GM12878 (cell line): ENCODE measurements around the gene ITPR2. TPM values are rescaled to one million over a fixed set of nuclear protein-coding genes. Genes with fewer than 3 reads are reported as not detected.

Experiments
- ATAC-seq: fragments of 200-7000 bp; cut with Tn5 transposase; 3 replicates; pipeline ENCODE4 v1.9.1; 2020; ENCODE audit warnings: mild to moderate bottlenecking, moderate library complexity
- BruUV-seq: library from RNA; stranded (reverse); fragments of 400-500 nt; replicated peaks from 2 replicates; lab custom pipeline; 2021; lab: Mats Ljungman, UMichigan
- CTCF ChIA-PET: fragments of 300-600 bp; sonication (Branson Sonifier 250); formaldehyde crosslinking; extraction: SDS; loops from one replicate; lab custom pipeline; 2021; ENCODE audit warnings: inconsistent platforms; lab: Yijun Ruan, JAX
- POLR2A ChIA-PET: fragments of 350-600 bp; formaldehyde crosslinking; extraction: SDS; loops from one replicate; lab custom pipeline; 2021; ENCODE audit warnings: inconsistent platforms; lab: Charles Lee
- RAD21 ChIA-PET: fragments of 300-600 bp; sonication (Branson Sonifier 250); formaldehyde crosslinking; loops from one replicate; lab custom pipeline; 2023; ENCODE audit warnings: antibody characterized with exemption; ENCODE audit not compliant: unreplicated experiment; lab: Charles Lee
- SMC1A ChIA-PET: fragments of 300-600 bp; sonication (Branson Sonifier 250); formaldehyde crosslinking; loops from one replicate; lab custom pipeline; 2023; ENCODE audit not compliant: unreplicated experiment, uncharacterized antibody; lab: Charles Lee
- DNase-seq: peaks from one replicate; pipeline ENCODE4 v3.0.0-alpha.2; 2011; ENCODE audit warnings: low read depth, low spot score
- FAIRE-seq: peaks from 3 replicates; lab custom pipeline; 2011; peaks lifted over from hg19 to GRCh38; lab: Jason Lieb, UNC
- H2AFZ ChIP-seq: 2 replicates; pipeline ENCODE4 v1.6.0; 2011; ENCODE audit warnings: low read depth, low read length, control low read depth; ENCODE audit not compliant: control insufficient read depth
- H3K27ac ChIP-seq: 2 replicates; pipeline ENCODE4 v1.5.1; 2011; ENCODE audit warnings: control low read depth; ENCODE audit not compliant: control insufficient read depth, insufficient read depth
- H3K27me3 ChIP-seq, 2 experiments: replicated peaks in 1 of 2; 2 replicates each; pipeline versions ENCODE4 v1.6.0 to v1.6.1; 2011; ENCODE audit warnings: low read length in 1 of 2; ENCODE audit not compliant: control insufficient read depth in 2 of 2, insufficient read depth in 2 of 2
- H3K36me3 ChIP-seq, 2 experiments: 2 replicates each; pipeline ENCODE4 v1.5.1; 2011; ENCODE audit warnings: low read length in 1 of 2; ENCODE audit not compliant: control insufficient read depth in 2 of 2, insufficient read depth in 2 of 2
- H3K4me1 ChIP-seq: 2 replicates; pipeline ENCODE4 v1.6.1; 2011; ENCODE audit warnings: mild to moderate bottlenecking, low read length, moderate library complexity, mixed read lengths; ENCODE audit not compliant: control insufficient read depth, insufficient read depth
- H3K4me2 ChIP-seq: 2 replicates; pipeline ENCODE4 v1.6.0; 2011; ENCODE audit warnings: control low read depth; ENCODE audit not compliant: control insufficient read depth, insufficient read depth
- H3K4me3 ChIP-seq: fragments of 200-600 bp; sonication (generic); 2 replicates; pipeline ENCODE4 v1.5.1; 2016
- H3K79me2 ChIP-seq: 2 replicates; pipeline ENCODE4 v1.6.0; 2011; ENCODE audit warnings: low read length; ENCODE audit not compliant: control insufficient read depth, insufficient read depth
- H3K9ac ChIP-seq: 2 replicates; pipeline ENCODE4 v1.8.0; 2011; ENCODE audit warnings: low read length, control low read depth, mixed read lengths; ENCODE audit not compliant: control insufficient read depth, insufficient read depth
- H3K9me3 ChIP-seq: replicated peaks from 3 replicates; pipeline ENCODE4 v1.5.1; 2011; ENCODE audit warnings: mild to moderate bottlenecking, low read length; ENCODE audit not compliant: control insufficient read depth, insufficient read depth
- H4K20me1 ChIP-seq: 2 replicates; pipeline ENCODE4 v1.6.0; 2011; ENCODE audit not compliant: control insufficient read depth, insufficient read depth
- PAX5 ChIP-seq: IDR thresholded peaks from 2 replicates; pipeline ENCODE4 v1.6.1; 2011; ENCODE audit warnings: low read depth, low read length, borderline replicate concordance
- PAX8 ChIP-seq: fragments of 450-650 bp; IDR thresholded peaks from 2 replicates; pipeline ENCODE4 v1.6.1; 2017; ENCODE audit warnings: mild to moderate bottlenecking, moderate library complexity
- REST ChIP-seq: IDR thresholded peaks from 2 replicates; pipeline ENCODE4 v1.6.1; 2012; ENCODE audit warnings: mild to moderate bottlenecking, low read depth, low read length
- STAT1 ChIP-seq: fragments of 450-650 bp; conservative IDR thresholded peaks from 2 replicates; pipeline ENCODE4 v1.6.1; 2014; ENCODE audit warnings: antibody characterized with exemption, mild to moderate bottlenecking
- YY1 ChIP-seq: IDR thresholded peaks from 2 replicates; pipeline ENCODE4 v1.6.1; 2011; ENCODE audit warnings: low read depth, mild to moderate bottlenecking, low read length
- ZBTB33 ChIP-seq: fragments of 450-650 bp; IDR thresholded peaks from 2 replicates; pipeline ENCODE4 v1.6.1; 2017; ENCODE audit warnings: mild to moderate bottlenecking
- WGBS: methylation state at CpG from one replicate; pipeline ENCODE4 v1.1.6; 2016; ENCODE audit warnings: low lambda C conversion rate; ENCODE audit not compliant: insufficient replicate concordance, insufficient coverage; ENCODE audit errors: missing lambda C conversion rate; 5-methylcytosine and 5-hydroxymethylcytosine counted together
- in situ Hi-C: fragments of 300-500 bp; cut with MboI; formaldehyde crosslinking; loops from 9 replicates; pipeline ENCODE4 v1.14.3; 2018; ENCODE audit warnings: mixed read lengths
- intact Hi-C: fragments of 100-400 bp; cut with micrococcal nuclease; formaldehyde crosslinking; loops from one replicate; pipeline ENCODE4 v1.14.2; 2022; ENCODE audit not compliant: unreplicated experiment
- polyA plus RNA-seq, 11 experiments: library from polyadenylated mRNA; depleted of rRNA in 4 of 11; unstranded in 6 of 11; stranded (reverse) in 5 of 11; fragments of >200 nt; fragmentation: Nextera tagmentation in 4 of 11; fragmentation: Illumina TruSeq in 1 of 11; extraction: Ambion mirVana in 4 of 11; extraction: Trizol in 1 of 11; gene quantifications; 1 replicate in 1 of 11; 2 replicates in 10 of 11; pipeline versions ENCODE4 v1.2.1 to v1.2.3, GENCODE V29; 2011 to 2016; ENCODE audit warnings: inconsistent platforms in 2 of 11, missing spikeins in 2 of 11, low read depth in 1 of 11
- total RNA-seq, 4 experiments: library from RNA; depleted of rRNA in 3 of 4; stranded (reverse); fragments of >200 nt in 3 of 4; fragmentation: Illumina TruSeq in 1 of 4; extraction: Trizol in 1 of 4; gene quantifications; 2 replicates each; pipeline versions ENCODE4 v1.2.1 to v1.2.3, GENCODE V29; 2013 to 2021

The ITPR2 gene
- total and polyA plus RNA-seq, 10 of the 15 experiments (the other 5 are each of a cell fraction or from before 2014, with no cell fraction given): 7.5 to 76.2 (median 47.1) TPM

GRCh38 chr12:26633591-26634210 lies 199.3 kb downstream of the ITPR2 start:
- in situ Hi-C loops (loop anchor here (25.0 kb wide), 1 partner anchor 521 kb away; no protein-coding TSS in a partner anchor), intact Hi-C loops (no loop called here)
- ATAC-seq: no peak
- Histone ChIP-seq H3K4me2 (no peak overlapping the region), H3K27me3 (no peaks in the 10 kb centered on the region), H3K9ac (no peak overlapping the region), H3K4me3 (no peak overlapping the region), H4K20me1 (no peaks in the 10 kb centered on the region), H3K9me3 (no peaks in the 10 kb centered on the region), H3K4me1 (no peaks in the 10 kb centered on the region), H3K27ac (no peak overlapping the region), H2AFZ (no peak overlapping the region), H3K36me3 (peaks cover 0 to 5% of the 10 kb centered on the region in 2 experiments; a peak in 3 of 4 replicates), H3K79me2 (no peaks in the 10 kb centered on the region)
- no TSS peak for BruUV-seq
- ChIA-PET CTCF (interaction anchor here (0.8 to 1.0 kb wide), 3 partner anchors 8 to 20 kb away, joined by 3 read pairs; no protein-coding TSS in a partner anchor), POLR2A (interaction anchor here (0.6 kb wide), 2 partner anchors 7 to 693 kb away, joined by 3 to 4 read pairs; no protein-coding TSS in a partner anchor), SMC1A (interaction anchor here (1.2 kb wide), 1 partner anchor 8 kb away, joined by 5 read pairs; no protein-coding TSS in a partner anchor), RAD21 (no interaction called here)
- WGBS: 98% methylated on average over 5 of the region's 5 CpGs
- DNase-seq: no peak
- FAIRE-seq: no peak
- no peak for TF ChIP-seq YY1
- no peak for TF ChIP-seq PAX8
- TF ChIP-seq ZBTB33: no peak
- no peak for TF ChIP-seq REST
- TF ChIP-seq STAT1: no peak
- TF ChIP-seq PAX5: no peak
